HG02884 (cell line): Measurements from ENCODE around the gene GFI1B.
A peak's percentile ranks its signal among the peaks of the same experiment; 100 is the strongest.
"Not testable (repeated sequence)": the region's sequence is repeated elsewhere in the genome, so short reads cannot be mapped to it uniquely, and the experiment has no call there.

Source experiments
- ATAC-seq: cut with Tn5 transposase; IDR thresholded peaks from one replicate; pipeline ENCODE4 v1.9.1; 2021; ENCODE audit warnings: mild to moderate bottlenecking, moderate library complexity; ENCODE audit not compliant: unreplicated experiment

Gene GFI1B

DNA sequence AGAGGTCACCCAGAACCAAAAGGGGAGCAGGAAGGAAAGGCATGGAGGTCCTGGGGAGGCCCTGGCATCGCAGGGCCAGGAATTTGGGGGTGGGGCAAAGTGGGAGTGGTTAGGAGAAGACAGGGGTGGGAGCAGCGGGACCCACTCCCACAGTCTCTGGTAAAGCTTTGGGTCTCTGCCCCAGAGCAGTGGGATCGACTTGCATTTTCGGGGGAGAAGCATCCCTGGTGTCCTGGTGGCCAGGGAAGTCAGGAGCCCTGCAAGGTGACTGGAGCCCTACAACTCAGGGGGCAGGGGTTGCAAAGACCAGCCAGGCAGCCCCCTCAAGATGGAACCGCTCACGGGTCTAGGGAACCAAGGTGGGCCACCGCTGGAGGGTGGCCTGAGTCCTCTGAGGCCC lies 29.9 kb downstream of the GFI1B start:
- no peak for ATAC-seq

GRCh38 chr9:133008824-133009223 lies 30.3 kb downstream of the GFI1B start:
- ATAC-seq = no peak

GRCh38 chr9:133009906-133010582 lies 31.6 kb downstream of the GFI1B start:
- no peak for ATAC-seq

- no peak for ATAC-seq
These were observed 36.2 kb downstream of the GFI1B start for GRCh38 chr9:133014696-133015095.

- ATAC-seq = no peak
These were observed 44.8 kb downstream of the GFI1B start for GRCh38 chr9:133023117-133023890.

DNA sequence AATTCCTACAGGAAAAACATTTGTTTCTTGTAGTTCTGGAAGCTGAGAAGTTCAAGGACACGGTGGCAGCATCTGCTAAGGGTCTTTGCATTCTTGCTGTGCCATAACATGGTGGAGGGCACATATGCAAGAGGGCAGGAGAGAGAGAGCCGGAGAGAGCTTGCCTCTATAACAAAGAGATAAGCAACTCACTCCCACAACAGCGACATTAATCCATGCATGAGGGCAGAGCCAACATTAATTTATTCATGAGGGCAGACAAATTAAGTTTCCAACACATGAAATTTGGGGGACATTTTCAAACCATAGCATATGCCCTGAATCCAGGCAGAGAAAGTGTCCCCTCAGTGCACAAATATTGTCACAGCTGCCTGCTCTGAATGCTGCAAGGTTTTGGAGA lies 47.9 kb downstream of the GFI1B start:
- no peak for ATAC-seq

- no peak for ATAC-seq
These were observed 48.6 kb downstream of the GFI1B start for GRCh38 chr9:133027134-133027533.

DNA sequence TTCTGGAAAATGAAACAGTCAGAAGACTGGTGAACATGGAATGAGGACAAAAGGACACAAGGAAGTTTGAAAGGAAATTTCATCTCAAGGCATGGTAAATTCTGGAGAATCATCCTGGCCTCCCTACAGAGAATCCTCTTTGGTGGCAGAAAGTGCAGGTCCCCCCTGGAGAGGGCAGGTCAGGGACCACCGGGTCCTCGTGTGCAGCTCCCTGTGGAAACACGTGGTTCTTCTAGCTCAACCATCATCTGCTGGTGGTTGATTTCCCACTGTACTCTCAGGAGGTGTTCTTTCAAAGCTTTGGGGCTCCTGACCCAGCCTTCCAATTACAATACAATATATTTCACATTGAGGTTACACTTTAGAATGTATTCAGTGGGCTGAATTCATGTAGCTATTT lies 49.7 kb downstream of the GFI1B start:
- ATAC-seq = no peak

DNA sequence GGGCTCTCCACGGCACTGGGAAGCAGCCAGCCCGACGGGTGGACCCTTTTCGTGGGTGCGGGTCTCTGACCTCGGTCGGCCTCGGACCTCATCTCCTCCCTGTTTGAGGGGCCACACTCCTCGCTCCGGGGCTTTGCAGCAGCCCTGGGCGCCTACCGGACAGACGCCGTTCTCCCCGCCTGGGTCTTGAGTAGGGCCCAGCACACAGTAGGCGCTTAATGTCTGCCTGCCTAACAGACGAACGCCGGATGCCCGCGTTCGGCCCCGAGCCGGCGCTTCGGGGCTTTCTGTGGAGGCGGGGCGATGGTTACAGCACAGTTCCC lies 51.5 kb downstream of the GFI1B start:
- ATAC-seq = no peak

GRCh38 chr9:133030317-133031129 lies 52.0 kb downstream of the GFI1B start, which contains the start of gene GTF3C5:
TSS of gene GTF3C5 (plus strand) at chr9:133030997. CDS start at chr9:133031012, 15 bp downstream.
- ATAC-seq = peak; percentile 95

DNA sequence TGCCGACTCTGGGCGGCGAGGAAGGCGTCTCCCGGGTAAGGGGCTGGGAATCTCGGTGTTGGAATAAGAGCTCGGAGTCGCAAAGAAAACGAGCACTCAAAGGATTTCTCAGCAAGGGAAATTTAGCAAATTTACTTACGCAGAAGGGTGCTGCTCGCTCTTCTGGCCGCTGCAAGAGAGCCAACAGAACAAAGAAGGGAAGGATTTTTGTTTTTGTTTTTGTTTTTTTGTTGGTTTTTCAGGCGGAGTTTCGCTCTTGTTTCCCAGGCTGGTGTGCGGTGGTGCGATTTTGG lies 52.6 kb downstream of the GFI1B start:
- no peak for ATAC-seq

- ATAC-seq = no peak
These were observed 53.0 kb downstream of the GFI1B start for GRCh38 chr9:133031496-133031911.

DNA sequence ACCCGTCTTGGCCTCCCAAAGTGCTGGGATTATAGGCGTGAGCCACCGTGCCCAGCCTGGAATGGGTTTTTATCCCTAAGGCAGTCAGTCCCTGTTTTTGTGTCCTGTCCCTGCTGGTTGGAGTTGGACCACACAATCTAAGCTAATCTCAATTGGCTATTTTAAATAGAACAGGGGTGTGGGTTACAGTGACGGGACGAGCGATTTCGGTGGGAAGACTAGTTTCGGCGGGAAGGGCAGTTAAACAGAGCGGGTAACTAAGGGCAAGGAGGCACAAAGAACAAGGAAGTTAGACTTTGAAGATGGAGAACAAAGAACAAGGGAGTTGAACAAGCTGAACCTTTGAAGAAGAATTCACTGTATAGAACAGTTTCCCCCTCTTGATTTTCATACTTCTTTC lies 53.7 kb downstream of the GFI1B start:
- ATAC-seq = no peak

DNA sequence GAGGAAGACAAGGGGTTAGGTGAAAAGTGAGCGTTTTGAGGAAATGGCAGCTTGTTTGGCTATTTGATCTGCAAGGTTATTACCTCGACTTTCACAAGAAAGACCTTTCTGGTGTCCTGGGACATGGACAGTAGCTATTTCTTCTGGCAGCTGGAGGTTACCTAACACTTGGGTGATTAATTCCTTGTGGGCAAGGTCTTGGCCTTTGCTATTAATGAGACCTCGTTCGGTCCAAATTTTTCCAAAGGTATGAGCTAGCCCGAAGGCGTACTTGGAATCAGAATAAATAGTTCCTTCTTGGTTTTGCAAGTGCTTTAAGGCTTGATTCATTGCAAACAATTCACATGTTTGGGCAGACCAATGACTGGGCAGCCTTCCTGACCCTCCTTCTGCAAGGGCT lies 57.2 kb downstream of the GFI1B start:
- no peak for ATAC-seq

DNA sequence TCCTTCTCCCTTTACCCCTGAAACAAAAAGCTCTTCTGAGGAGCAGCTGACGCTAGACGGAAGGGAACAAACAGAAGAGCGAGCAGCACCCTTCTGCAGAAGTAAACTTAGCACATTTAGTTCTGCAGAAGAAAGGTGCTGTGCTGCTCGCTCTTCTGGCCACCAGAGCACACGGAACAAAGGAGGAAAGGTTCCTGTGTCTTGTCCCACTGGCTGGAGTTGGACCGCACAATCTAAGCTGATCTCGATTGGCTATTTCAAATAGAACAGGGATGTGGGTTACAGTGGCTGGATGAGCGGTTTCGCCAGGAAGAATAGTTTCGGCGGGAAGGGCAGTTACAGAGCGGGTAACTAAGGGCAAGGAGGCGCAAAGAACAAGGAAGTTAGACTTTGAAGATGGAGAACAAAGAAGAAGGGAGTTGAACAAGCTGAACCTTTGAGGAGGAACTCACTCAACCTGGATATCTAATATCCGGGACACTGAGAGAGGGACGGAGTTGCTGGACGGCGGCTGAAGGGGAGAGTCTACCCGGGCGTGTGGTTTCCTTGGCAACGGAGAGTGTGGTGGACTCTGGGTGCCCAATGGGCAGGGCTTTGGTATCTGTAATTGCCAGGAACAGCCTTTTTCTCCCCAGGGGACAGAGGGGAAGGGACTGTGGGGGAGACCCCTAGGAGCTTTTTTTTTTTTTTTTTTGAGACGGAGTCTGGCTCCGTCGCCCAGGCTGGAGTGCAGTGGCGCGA lies 59.5 kb downstream of the GFI1B start:
- ATAC-seq = no peak

DNA sequence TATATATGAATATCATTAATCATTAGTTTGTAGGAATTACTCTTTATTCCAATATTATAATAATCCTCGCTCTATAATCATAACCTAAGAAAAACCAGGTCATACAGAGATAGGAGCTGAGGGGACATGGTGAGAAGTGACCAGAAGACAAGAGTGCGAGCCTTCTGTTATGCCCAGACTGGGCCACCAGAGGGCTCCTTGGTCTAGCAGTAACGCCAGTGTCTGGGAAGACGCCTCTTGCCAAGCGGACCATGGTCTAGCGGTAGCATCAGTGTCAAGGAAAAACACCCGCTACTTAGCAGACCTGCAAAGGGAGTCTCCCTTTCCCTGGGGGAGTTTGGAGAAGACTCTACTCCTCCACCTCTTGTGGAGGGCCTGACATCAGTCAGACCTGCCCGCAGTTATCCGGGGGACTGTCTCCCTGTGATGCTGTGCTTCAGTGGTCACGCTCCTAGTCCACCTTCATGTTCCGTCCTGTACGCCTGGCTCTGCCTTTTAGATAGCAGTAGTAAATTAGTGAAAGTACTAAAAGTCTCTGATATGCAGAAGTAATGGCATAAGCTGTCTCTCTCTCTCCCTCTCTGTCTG lies 62.5 kb downstream of the GFI1B start:
- not testable (repeated sequence) for ATAC-seq
